ENCODE results near the gene COX6A1. TPM values are rescaled to one million over a fixed set of nuclear protein-coding genes. Genes with fewer than 3 reads are reported as not detected.
A peak's percentile ranks its signal among the peaks of the same experiment; 100 is the strongest.

The COX6A1 gene
- total and polyA plus RNA-seq, 2 of the 13 experiments (the other 11 are each of a cell fraction or from before 2014, with no cell fraction given): 542 to 673 TPM

DNA sequence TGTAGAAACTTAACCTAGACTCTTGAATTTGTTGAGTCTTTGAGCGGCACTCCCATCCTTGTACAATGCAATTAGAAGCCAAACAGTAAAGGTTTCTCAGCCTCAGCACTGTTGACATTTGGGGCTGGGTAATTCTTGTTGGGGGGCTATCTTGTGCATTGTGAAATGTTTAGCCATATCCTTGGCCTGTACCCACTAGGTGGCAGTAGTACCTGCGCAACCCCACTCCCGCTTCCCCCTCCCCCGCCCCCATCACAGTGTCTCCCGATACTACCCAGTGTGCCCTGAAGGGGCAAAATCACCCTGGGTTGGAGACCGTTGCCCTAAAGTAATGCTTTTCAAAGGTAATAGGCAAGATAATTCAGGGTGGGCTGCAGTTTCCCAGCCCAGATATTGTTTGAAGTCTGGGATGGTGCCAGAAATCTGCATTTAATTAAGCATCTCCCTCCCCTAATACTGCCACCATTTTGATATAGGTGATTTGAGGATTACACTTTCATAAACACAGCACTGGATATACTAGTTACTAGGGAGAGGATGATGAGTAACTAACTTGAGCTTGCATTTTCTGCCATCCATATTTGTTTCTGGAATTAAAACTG lies 1.8 kb downstream of the COX6A1 start:
- DNase-seq (ENCODE audit: low spot score) (peak; percentile 65), ATAC-seq (peak; percentile 44), FAIRE-seq (no peak)
- 25% methylated on average over 6 of the region's 6 CpGs for WGBS (ENCODE audit: low lambda C conversion rate)
- Histone ChIP-seq H4K20me1 (ENCODE audit: insufficient read depth, low read length) (peaks cover 16% of the 10 kb centered on the region; the same call in 1 of the 2 replicates), H3K4me3 (replicated peaks in 1 of 3; ENCODE audit: insufficient read depth in 1 of 3, low read depth in 2 of 3, low read length in 3 of 3) (peak overlapping the region in 1 of 3 experiments; percentile 26; a peak in 2 of 6 replicates), H3K9me3 (ENCODE audit: low read length) (no peaks in the 10 kb centered on the region), H3K27ac (ENCODE audit: extremely low read length, insufficient read depth, low read length) (no peak overlapping the region), H3K36me3 (replicated peaks in 1 of 2; ENCODE audit: control insufficient read depth in 1 of 2, insufficient read depth in 2 of 2, low read length in 2 of 2) (peaks cover 8 to 29% of the 10 kb centered on the region in 2 experiments; a peak in 4 of 5 replicates), H3K27me3 (ENCODE audit: control insufficient read depth in 1 of 2, insufficient read depth in 2 of 2, low read length in 2 of 2) (no peaks in the 10 kb centered on the region; a peak in 1 of 5 replicates), H3K4me2 (ENCODE audit: low read depth, low read length) (peak overlapping the region; percentile 90), H3K79me2 (ENCODE audit: insufficient read depth, low read length) (peaks cover 35% of the 10 kb centered on the region), H3K4me1 (ENCODE audit: insufficient read depth, low read length) (peaks cover 37% of the 10 kb centered on the region), H2AFZ (ENCODE audit: low read length) (no peak overlapping the region), H3K9ac (ENCODE audit: insufficient read depth, low read depth, low read length) (no peak overlapping the region)
- POLR2A ChIA-PET: no interaction called here
- intact Hi-C loops (cut with micrococcal nuclease; ENCODE audit: unreplicated experiment): loop anchor here (2.0 to 10.0 kb wide), 2 partner anchors 27 to 115 kb away; partner anchors contain the start of gene PLA2G1B
- CTCF ChIA-PET (ENCODE audit: low intra/inter-chr PET ratio, low total read pairs): interaction anchor here (1.2 kb wide), 1 partner anchor 30 kb away, joined by 3 read pairs; the partner anchor contains the start of gene SRSF9
- in situ Hi-C loops (cut with HindIII; ENCODE audit: extremely low pct_ligation_motif_present, low pct_unique_long_range_greater_than_20kb): loop anchor here (10.0 kb wide), 1 partner anchor 115 kb away; the partner anchor contains the start of gene PLA2G1B
- no TSS peak for BruUV-seq (replicated peaks)
- TF ChIP-seq SMC3 (IDR thresholded peaks at IDR 0.05; ENCODE audit: low read length): peak; percentile 38; the same call in 1 of the 2 replicates
- peak; percentile 26; the same call in 1 of the 2 replicates for TF ChIP-seq KDM5A (IDR thresholded peaks at IDR 0.05; ENCODE audit: borderline replicate concordance, low read length)
- TF ChIP-seq GABPA (IDR thresholded peaks at IDR 0.05; ENCODE audit: low read depth, low read length): no peak
- TF ChIP-seq GABPA (CRISPR knock-in tag; IDR thresholded peaks at IDR 0.05; ENCODE audit: low read depth): no peak
- TF ChIP-seq, protein P1, sequence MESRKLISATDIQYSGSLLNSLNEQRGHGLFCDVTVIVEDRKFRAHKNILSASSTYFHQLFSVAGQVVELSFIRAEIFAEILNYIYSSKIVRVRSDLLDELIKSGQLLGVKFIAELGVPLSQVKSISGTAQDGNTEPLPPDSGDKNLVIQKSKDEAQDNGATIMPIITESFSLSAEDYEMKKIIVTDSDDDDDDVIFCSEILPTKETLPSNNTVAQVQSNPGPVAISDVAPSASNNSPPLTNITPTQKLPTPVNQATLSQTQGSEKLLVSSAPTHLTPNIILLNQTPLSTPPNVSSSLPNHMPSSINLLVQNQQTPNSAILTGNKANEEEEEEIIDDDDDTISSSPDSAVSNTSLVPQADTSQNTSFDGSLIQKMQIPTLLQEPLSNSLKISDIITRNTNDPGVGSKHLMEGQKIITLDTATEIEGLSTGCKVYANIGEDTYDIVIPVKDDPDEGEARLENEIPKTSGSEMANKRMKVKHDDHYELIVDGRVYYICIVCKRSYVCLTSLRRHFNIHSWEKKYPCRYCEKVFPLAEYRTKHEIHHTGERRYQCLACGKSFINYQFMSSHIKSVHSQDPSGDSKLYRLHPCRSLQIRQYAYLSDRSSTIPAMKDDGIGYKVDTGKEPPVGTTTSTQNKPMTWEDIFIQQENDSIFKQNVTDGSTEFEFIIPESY (CRISPR knock-in tag; IDR thresholded peaks at IDR 0.05): peak; percentile 42; the same call in 1 of the 2 replicates
- TF ChIP-seq FOXA1 (IDR thresholded peaks at IDR 0.05): no peak
- 0 out of 2 replicates have a peak, but pooled peaks have one; percentile 22 for TF ChIP-seq FOXA1 (CRISPR knock-in tag; IDR thresholded peaks at IDR 0.05)
- no peak for TF ChIP-seq IRF2 (CRISPR knock-in tag; IDR thresholded peaks at IDR 0.05)
- TF ChIP-seq, protein P2, sequence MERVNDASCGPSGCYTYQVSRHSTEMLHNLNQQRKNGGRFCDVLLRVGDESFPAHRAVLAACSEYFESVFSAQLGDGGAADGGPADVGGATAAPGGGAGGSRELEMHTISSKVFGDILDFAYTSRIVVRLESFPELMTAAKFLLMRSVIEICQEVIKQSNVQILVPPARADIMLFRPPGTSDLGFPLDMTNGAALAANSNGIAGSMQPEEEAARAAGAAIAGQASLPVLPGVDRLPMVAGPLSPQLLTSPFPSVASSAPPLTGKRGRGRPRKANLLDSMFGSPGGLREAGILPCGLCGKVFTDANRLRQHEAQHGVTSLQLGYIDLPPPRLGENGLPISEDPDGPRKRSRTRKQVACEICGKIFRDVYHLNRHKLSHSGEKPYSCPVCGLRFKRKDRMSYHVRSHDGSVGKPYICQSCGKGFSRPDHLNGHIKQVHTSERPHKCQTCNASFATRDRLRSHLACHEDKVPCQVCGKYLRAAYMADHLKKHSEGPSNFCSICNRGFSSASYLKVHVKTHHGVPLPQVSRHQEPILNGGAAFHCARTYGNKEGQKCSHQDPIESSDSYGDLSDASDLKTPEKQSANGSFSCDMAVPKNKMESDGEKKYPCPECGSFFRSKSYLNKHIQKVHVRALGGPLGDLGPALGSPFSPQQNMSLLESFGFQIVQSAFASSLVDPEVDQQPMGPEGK (CRISPR knock-in tag; IDR thresholded peaks at IDR 0.05): peak; percentile 94
- TF ChIP-seq RXRA (CRISPR knock-in tag; IDR thresholded peaks at IDR 0.05): no peak
- peak; percentile 29; the same call in 1 of the 2 replicates for TF ChIP-seq SAP130 (CRISPR knock-in tag; IDR thresholded peaks at IDR 0.05; ENCODE audit: low read depth)
- TF ChIP-seq, protein P3, sequence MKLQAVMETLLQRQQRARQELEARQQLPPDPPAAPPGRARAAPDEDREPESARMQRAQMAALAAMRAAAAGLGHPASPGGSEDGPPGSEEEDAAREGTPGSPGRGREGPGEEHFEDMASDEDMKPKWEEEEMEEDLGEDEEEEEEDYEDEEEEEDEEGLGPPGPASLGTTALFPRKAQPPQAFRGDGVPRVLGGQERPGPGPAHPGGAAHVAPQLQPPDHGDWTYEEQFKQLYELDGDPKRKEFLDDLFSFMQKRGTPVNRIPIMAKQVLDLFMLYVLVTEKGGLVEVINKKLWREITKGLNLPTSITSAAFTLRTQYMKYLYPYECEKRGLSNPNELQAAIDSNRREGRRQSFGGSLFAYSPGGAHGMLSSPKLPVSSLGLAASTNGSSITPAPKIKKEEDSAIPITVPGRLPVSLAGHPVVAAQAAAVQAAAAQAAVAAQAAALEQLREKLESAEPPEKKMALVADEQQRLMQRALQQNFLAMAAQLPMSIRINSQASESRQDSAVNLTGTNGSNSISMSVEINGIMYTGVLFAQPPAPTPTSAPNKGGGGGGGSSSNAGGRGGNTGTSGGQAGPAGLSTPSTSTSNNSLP (IDR thresholded peaks at IDR 0.05; ENCODE audit: low read depth, low read length): 0 out of 2 replicates have a peak, but pooled peaks have one; percentile 13
- TF ChIP-seq MAZ (IDR thresholded peaks at IDR 0.05; ENCODE audit: borderline replicate concordance, low read depth, low read length): peak; percentile 41; the same call in 1 of the 2 replicates
- no peak for TF ChIP-seq MAZ (CRISPR knock-in tag; IDR thresholded peaks at IDR 0.05; ENCODE audit: low read depth)
- no peak for TF ChIP-seq PHF5A (CRISPR knock-in tag; IDR thresholded peaks at IDR 0.05; ENCODE audit: low read depth, unreplicated experiment)
- TF ChIP-seq, protein P4, sequence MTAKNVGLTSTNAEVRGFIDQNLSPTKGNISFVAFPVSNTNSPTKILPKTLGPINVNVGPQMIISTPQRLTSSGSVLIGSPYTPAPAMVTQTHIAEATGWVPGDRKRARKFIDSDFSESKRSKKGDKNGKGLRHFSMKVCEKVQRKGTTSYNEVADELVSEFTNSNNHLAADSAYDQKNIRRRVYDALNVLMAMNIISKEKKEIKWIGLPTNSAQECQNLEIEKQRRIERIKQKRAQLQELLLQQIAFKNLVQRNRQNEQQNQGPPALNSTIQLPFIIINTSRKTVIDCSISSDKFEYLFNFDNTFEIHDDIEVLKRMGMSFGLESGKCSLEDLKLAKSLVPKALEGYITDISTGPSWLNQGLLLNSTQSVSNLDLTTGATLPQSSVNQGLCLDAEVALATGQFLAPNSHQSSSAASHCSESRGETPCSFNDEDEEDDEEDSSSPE (CRISPR knock-in tag; IDR thresholded peaks at IDR 0.05): no peak
- no peak for TF ChIP-seq ZSCAN9 (CRISPR knock-in tag; IDR thresholded peaks at IDR 0.05; ENCODE audit: borderline replicate concordance)
- 0 out of 2 replicates have a peak, but pooled peaks have one; percentile 19 for TF ChIP-seq SIN3B (IDR thresholded peaks at IDR 0.05; ENCODE audit: low read length)
- TF ChIP-seq CEBPB (IDR thresholded peaks at IDR 0.05; ENCODE audit: borderline replicate concordance, low read depth, low read length): peak; percentile 76; the same call in 1 of the 2 replicates

Measured in HepG2 (cell line).